PC-3 (cell line): Measurements from ENCODE around the gene TRABD2A.

Experiments
- EZH2 ChIP-seq: fragments of 300-600 bp; sonication (generic); IDR thresholded peaks from one replicate; pipeline ENCODE4 v1.6.1; 2017; ENCODE audit warnings: antibody characterized with exemption, mild to moderate bottlenecking, low read length; ENCODE audit not compliant: unreplicated experiment
- EZH2phosphoT487 ChIP-seq: fragments of 300-600 bp; sonication (generic); IDR thresholded peaks from 2 replicates; pipeline ENCODE4 v1.6.1; 2018; ENCODE audit warnings: mild to moderate bottlenecking, antibody characterized with exemption, low read length, borderline replicate concordance
- TF ChIP-seq, protein P1 (sequence below): fragments of 300-600 bp; sonication (generic); conservative IDR thresholded peaks from 2 replicates; pipeline ENCODE4 v1.5.1; 2017; ENCODE audit warnings: antibody characterized with exemption, low read depth, mild to moderate bottlenecking, low read length

GRCh38 chr2:84788498-84788897 is 92.4 kb downstream of the TRABD2A start:
- TF ChIP-seq, protein P1, sequence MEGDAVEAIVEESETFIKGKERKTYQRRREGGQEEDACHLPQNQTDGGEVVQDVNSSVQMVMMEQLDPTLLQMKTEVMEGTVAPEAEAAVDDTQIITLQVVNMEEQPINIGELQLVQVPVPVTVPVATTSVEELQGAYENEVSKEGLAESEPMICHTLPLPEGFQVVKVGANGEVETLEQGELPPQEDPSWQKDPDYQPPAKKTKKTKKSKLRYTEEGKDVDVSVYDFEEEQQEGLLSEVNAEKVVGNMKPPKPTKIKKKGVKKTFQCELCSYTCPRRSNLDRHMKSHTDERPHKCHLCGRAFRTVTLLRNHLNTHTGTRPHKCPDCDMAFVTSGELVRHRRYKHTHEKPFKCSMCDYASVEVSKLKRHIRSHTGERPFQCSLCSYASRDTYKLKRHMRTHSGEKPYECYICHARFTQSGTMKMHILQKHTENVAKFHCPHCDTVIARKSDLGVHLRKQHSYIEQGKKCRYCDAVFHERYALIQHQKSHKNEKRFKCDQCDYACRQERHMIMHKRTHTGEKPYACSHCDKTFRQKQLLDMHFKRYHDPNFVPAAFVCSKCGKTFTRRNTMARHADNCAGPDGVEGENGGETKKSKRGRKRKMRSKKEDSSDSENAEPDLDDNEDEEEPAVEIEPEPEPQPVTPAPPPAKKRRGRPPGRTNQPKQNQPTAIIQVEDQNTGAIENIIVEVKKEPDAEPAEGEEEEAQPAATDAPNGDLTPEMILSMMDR, result no peak
- TF ChIP-seq EZH2 (no peak), EZH2phosphoT487 (no peak)
